GM12878 (cell line): ENCODE results near the gene GALNT3. TPM values are rescaled to one million over a fixed set of nuclear protein-coding genes. Genes with fewer than 3 reads are reported as not detected.

Experiments
- ATAC-seq: fragments of 200-7000 bp; cut with Tn5 transposase; 3 replicates; pipeline ENCODE4 v1.9.1; 2020; ENCODE audit warnings: mild to moderate bottlenecking, moderate library complexity
- BruUV-seq: library from RNA; stranded (reverse); fragments of 400-500 nt; replicated peaks from 2 replicates; lab custom pipeline; 2021; lab: Mats Ljungman, UMichigan
- CTCF ChIA-PET: fragments of 300-600 bp; sonication (Branson Sonifier 250); formaldehyde crosslinking; extraction: SDS; loops from one replicate; lab custom pipeline; 2021; ENCODE audit warnings: inconsistent platforms; lab: Yijun Ruan, JAX
- POLR2A ChIA-PET: fragments of 350-600 bp; formaldehyde crosslinking; extraction: SDS; loops from one replicate; lab custom pipeline; 2021; ENCODE audit warnings: inconsistent platforms; lab: Charles Lee
- RAD21 ChIA-PET: fragments of 300-600 bp; sonication (Branson Sonifier 250); formaldehyde crosslinking; loops from one replicate; lab custom pipeline; 2023; ENCODE audit warnings: antibody characterized with exemption; ENCODE audit not compliant: unreplicated experiment; lab: Charles Lee
- SMC1A ChIA-PET: fragments of 300-600 bp; sonication (Branson Sonifier 250); formaldehyde crosslinking; loops from one replicate; lab custom pipeline; 2023; ENCODE audit not compliant: unreplicated experiment, uncharacterized antibody; lab: Charles Lee
- DNase-seq: peaks from one replicate; pipeline ENCODE4 v3.0.0-alpha.2; 2011; ENCODE audit warnings: low read depth, low spot score
- FAIRE-seq: peaks from 3 replicates; lab custom pipeline; 2011; peaks lifted over from hg19 to GRCh38; lab: Jason Lieb, UNC
- H2AFZ ChIP-seq: 2 replicates; pipeline ENCODE4 v1.6.0; 2011; ENCODE audit warnings: low read depth, low read length, control low read depth; ENCODE audit not compliant: control insufficient read depth
- H3K27ac ChIP-seq: 2 replicates; pipeline ENCODE4 v1.5.1; 2011; ENCODE audit warnings: control low read depth; ENCODE audit not compliant: control insufficient read depth, insufficient read depth
- H3K27me3 ChIP-seq, 2 experiments: replicated peaks in 1 of 2; 2 replicates each; pipeline versions ENCODE4 v1.6.0 to v1.6.1; 2011; ENCODE audit warnings: low read length in 1 of 2; ENCODE audit not compliant: control insufficient read depth in 2 of 2, insufficient read depth in 2 of 2
- H3K36me3 ChIP-seq, 2 experiments: 2 replicates each; pipeline ENCODE4 v1.5.1; 2011; ENCODE audit warnings: low read length in 1 of 2; ENCODE audit not compliant: control insufficient read depth in 2 of 2, insufficient read depth in 2 of 2
- H3K4me1 ChIP-seq: 2 replicates; pipeline ENCODE4 v1.6.1; 2011; ENCODE audit warnings: mild to moderate bottlenecking, low read length, moderate library complexity, mixed read lengths; ENCODE audit not compliant: control insufficient read depth, insufficient read depth
- H3K4me2 ChIP-seq: 2 replicates; pipeline ENCODE4 v1.6.0; 2011; ENCODE audit warnings: control low read depth; ENCODE audit not compliant: control insufficient read depth, insufficient read depth
- H3K4me3 ChIP-seq: fragments of 200-600 bp; sonication (generic); 2 replicates; pipeline ENCODE4 v1.5.1; 2016
- H3K79me2 ChIP-seq: 2 replicates; pipeline ENCODE4 v1.6.0; 2011; ENCODE audit warnings: low read length; ENCODE audit not compliant: control insufficient read depth, insufficient read depth
- H3K9ac ChIP-seq: 2 replicates; pipeline ENCODE4 v1.8.0; 2011; ENCODE audit warnings: low read length, control low read depth, mixed read lengths; ENCODE audit not compliant: control insufficient read depth, insufficient read depth
- H3K9me3 ChIP-seq: replicated peaks from 3 replicates; pipeline ENCODE4 v1.5.1; 2011; ENCODE audit warnings: mild to moderate bottlenecking, low read length; ENCODE audit not compliant: control insufficient read depth, insufficient read depth
- H4K20me1 ChIP-seq: 2 replicates; pipeline ENCODE4 v1.6.0; 2011; ENCODE audit not compliant: control insufficient read depth, insufficient read depth
- BCL11A ChIP-seq: IDR thresholded peaks from 2 replicates; pipeline ENCODE4 v1.6.1; 2011; ENCODE audit warnings: low read depth, low read length
- BRCA1 ChIP-seq: IDR thresholded peaks from 2 replicates; pipeline ENCODE4 v1.6.1; 2011; ENCODE audit warnings: low read depth, low read length, improper control_type of control experiment
- CBFB ChIP-seq: IDR thresholded peaks from 2 replicates; pipeline ENCODE4 v1.6.1; 2016; ENCODE audit warnings: antibody characterized with exemption, low read depth
- CHD2 ChIP-seq: IDR thresholded peaks from 2 replicates; pipeline ENCODE4 v1.6.1; 2011; ENCODE audit warnings: low read depth, low read length, improper control_type of control experiment, borderline replicate concordance
- EED ChIP-seq: sonication (generic); IDR thresholded peaks from 2 replicates; pipeline ENCODE4 v1.6.1; 2016; ENCODE audit warnings: antibody characterized with exemption, low read depth
- FOXK2 ChIP-seq: fragments of 450-650 bp; IDR thresholded peaks from 2 replicates; pipeline ENCODE4 v1.6.1; 2017; ENCODE audit warnings: mild to moderate bottlenecking, moderate library complexity
- IKZF2 ChIP-seq, 2 experiments: fragments of 450-650 bp; IDR thresholded peaks; 2 replicates each; pipeline ENCODE4 v1.6.1; 2017; ENCODE audit warnings: mild to moderate bottlenecking in 2 of 2, moderate library complexity in 2 of 2
- IRF5 ChIP-seq: fragments of 450-650 bp; IDR thresholded peaks from 2 replicates; pipeline ENCODE4 v1.6.1; 2017; ENCODE audit warnings: borderline replicate concordance
- NKRF ChIP-seq: fragments of 450-650 bp; conservative IDR thresholded peaks from 2 replicates; pipeline ENCODE4 v1.6.1; 2017; ENCODE audit warnings: mild to moderate bottlenecking, moderate library complexity
- NR2C2 ChIP-seq: IDR thresholded peaks from 2 replicates; pipeline ENCODE4 v1.6.1; 2011; ENCODE audit warnings: borderline replicate concordance, low read depth; ENCODE audit not compliant: control insufficient read depth, insufficient read length
- RAD51 ChIP-seq: fragments of 450-650 bp; IDR thresholded peaks from 2 replicates; pipeline ENCODE4 v1.6.1; 2016; ENCODE audit warnings: moderate library complexity, mild to moderate bottlenecking, inconsistent platforms
- RB1 ChIP-seq: fragments of 450-650 bp; formaldehyde crosslinking; IDR thresholded peaks from 2 replicates; pipeline ENCODE4 v1.6.1; 2017; ENCODE audit warnings: mild to moderate bottlenecking, borderline replicate concordance
- RELA ChIP-seq: fragments of 450-650 bp; IDR thresholded peaks from 2 replicates; pipeline ENCODE4 v1.8.0; 2014; ENCODE audit warnings: borderline replicate concordance; ENCODE audit not compliant: partially characterized antibody
- YBX1 ChIP-seq: fragments of 450-650 bp; IDR thresholded peaks from 2 replicates; pipeline ENCODE4 v1.6.1; 2016; ENCODE audit warnings: antibody characterized with exemption
- ZNF207 ChIP-seq: fragments of 450-650 bp; IDR thresholded peaks from 2 replicates; pipeline ENCODE4 v1.6.1; 2014; ENCODE audit warnings: antibody characterized with exemption, mild to moderate bottlenecking, borderline replicate concordance
- ZNF217 ChIP-seq: fragments of 450-650 bp; IDR thresholded peaks from 2 replicates; pipeline ENCODE4 v1.6.1; 2017; ENCODE audit warnings: antibody characterized with exemption, mild to moderate bottlenecking
- ZNF24 ChIP-seq: fragments of 450-650 bp; IDR thresholded peaks from 2 replicates; pipeline ENCODE4 v1.6.1; 2017; ENCODE audit warnings: antibody characterized with exemption, mild to moderate bottlenecking
- ZNF274 ChIP-seq: IDR thresholded peaks from one replicate; pipeline ENCODE4 v1.8.0; 2011; ENCODE audit not compliant: insufficient read length, insufficient read depth
- WGBS: methylation state at CpG from one replicate; pipeline ENCODE4 v1.1.6; 2016; ENCODE audit warnings: low lambda C conversion rate; ENCODE audit not compliant: insufficient replicate concordance, insufficient coverage; ENCODE audit errors: missing lambda C conversion rate; 5-methylcytosine and 5-hydroxymethylcytosine counted together
- in situ Hi-C: fragments of 300-500 bp; cut with MboI; formaldehyde crosslinking; loops from 9 replicates; pipeline ENCODE4 v1.14.3; 2018; ENCODE audit warnings: mixed read lengths
- intact Hi-C: fragments of 100-400 bp; cut with micrococcal nuclease; formaldehyde crosslinking; loops from one replicate; pipeline ENCODE4 v1.14.2; 2022; ENCODE audit not compliant: unreplicated experiment
- polyA plus RNA-seq, 11 experiments: library from polyadenylated mRNA; depleted of rRNA in 4 of 11; unstranded in 6 of 11; stranded (reverse) in 5 of 11; fragments of >200 nt; fragmentation: Nextera tagmentation in 4 of 11; fragmentation: Illumina TruSeq in 1 of 11; extraction: Ambion mirVana in 4 of 11; extraction: Trizol in 1 of 11; gene quantifications; 1 replicate in 1 of 11; 2 replicates in 10 of 11; pipeline versions ENCODE4 v1.2.1 to v1.2.3, GENCODE V29; 2011 to 2016; ENCODE audit warnings: inconsistent platforms in 2 of 11, missing spikeins in 2 of 11, low read depth in 1 of 11
- total RNA-seq, 4 experiments: library from RNA; depleted of rRNA in 3 of 4; stranded (reverse); fragments of >200 nt in 3 of 4; fragmentation: Illumina TruSeq in 1 of 4; extraction: Trizol in 1 of 4; gene quantifications; 2 replicates each; pipeline versions ENCODE4 v1.2.1 to v1.2.3, GENCODE V29; 2013 to 2021

The GALNT3 gene
- total and polyA plus RNA-seq, 10 of the 15 experiments (the other 5 are each of a cell fraction or from before 2014, with no cell fraction given), result 0.53 to 3.7 (median 1.1) TPM

GRCh38 chr2:165814473-165814872, 20.4 kb upstream of the GALNT3 start:
- Histone ChIP-seq H3K9ac (no peak overlapping the region), H2AFZ (no peak overlapping the region), H3K27me3 (no peaks in the 10 kb centered on the region), H3K79me2 (no peaks in the 10 kb centered on the region), H3K9me3 (no peaks in the 10 kb centered on the region), H3K36me3 (no peaks in the 10 kb centered on the region), H4K20me1 (no peaks in the 10 kb centered on the region), H3K4me2 (no peak overlapping the region), H3K4me3 (no peak overlapping the region), H3K4me1 (peaks cover 13% of the 10 kb centered on the region; the same call in 1 of the 2 replicates), H3K27ac (no peak overlapping the region)
- in situ Hi-C loops (no loop called here), intact Hi-C loops (no loop called here)
- TF ChIP-seq ZNF217 (no peak), RB1 (no peak), ZNF274 (no peak), RELA (no peak), EED (no peak), NKRF (no peak), RAD51 (no peak), BCL11A (no peak), CHD2 (no peak), IRF5 (no peak), FOXK2 (no peak), ZNF207 (no peak), IKZF2 (IDR thresholded peaks at IDR 0.05) (no peak), CBFB (no peak), BRCA1 (no peak), NR2C2 (no peak), ZNF24 (no peak), YBX1 (no peak)
- ATAC-seq (no peak), FAIRE-seq (no peak), DNase-seq (no peak)
- BruUV-seq, result no TSS peak
- ChIA-PET SMC1A (interaction anchor here (1.4 to 1.6 kb wide), 2 partner anchors 17 to 32 kb away, joined by 4 to 5 read pairs; no protein-coding TSS in a partner anchor), RAD21 (interaction anchor here (1.3 kb wide), 1 partner anchor 60 kb away, joined by 3 read pairs; no protein-coding TSS in a partner anchor), POLR2A (no interaction called here), CTCF (interaction anchor here (0.7 to 1.6 kb wide), 2 partner anchors 14 to 22 kb away, joined by 3 read pairs; no protein-coding TSS in a partner anchor)
- 70% methylated on average over 4 of the region's 4 CpGs for WGBS
